PC-3 (cell line): Measurements from ENCODE around the gene SRRM5. TPM values are rescaled to one million over a fixed set of nuclear protein-coding genes. Genes with fewer than 3 reads are reported as not detected.

Experiments
- ATAC-seq: fragments of 200-7000 bp; cut with Tn5 transposase; 2 replicates; pipeline ENCODE4 v1.9.1; 2020; ENCODE audit warnings: mild to moderate bottlenecking, moderate library complexity
- BruUV-seq: library from RNA; stranded (reverse); fragments of 400-500 nt; replicated peaks from 2 replicates; lab custom pipeline; 2021; lab: Mats Ljungman, UMichigan
- CTCF ChIA-PET: fragments of 300-600 bp; sonication (Branson Sonifier 250); formaldehyde crosslinking; loops from one replicate; lab custom pipeline; 2022; ENCODE audit warnings: antibody characterized with exemption; lab: Charles Lee
- POLR2A ChIA-PET: fragments of 300-600 bp; sonication (Branson Sonifier 250); formaldehyde crosslinking; loops from one replicate; lab custom pipeline; 2022; ENCODE audit warnings: antibody characterized with exemption; ENCODE audit not compliant: unreplicated experiment; lab: Charles Lee
- DNase-seq: peaks from one replicate; pipeline ENCODE4 v3.0.0-alpha.2; 2015
- H2AFZ ChIP-seq: fragments of 300-600 bp; sonication (generic); 2 replicates; pipeline ENCODE4 v1.6.0; 2016; ENCODE audit warnings: antibody characterized with exemption, low read length
- H3F3A ChIP-seq: fragments of 300-600 bp; sonication (generic); one replicate; pipeline ENCODE4 v1.6.0; 2017; ENCODE audit warnings: antibody characterized with exemption, low read length, control low read depth, mild to moderate bottlenecking; ENCODE audit not compliant: unreplicated experiment
- H3K27ac ChIP-seq: fragments of 300-600 bp; sonication (generic); 2 replicates; pipeline ENCODE4 v1.5.1; 2016; ENCODE audit warnings: mild to moderate bottlenecking, low read length
- H3K27me3 ChIP-seq: fragments of 300-600 bp; sonication (generic); 2 replicates; pipeline ENCODE4 v1.6.1; 2016; ENCODE audit warnings: low read length, mixed read lengths
- H3K36me3 ChIP-seq: fragments of 300-600 bp; sonication (generic); 2 replicates; pipeline ENCODE4 v1.6.1; 2016; ENCODE audit warnings: low read depth, mixed run types, low read length, mixed read lengths
- H3K4me1 ChIP-seq: fragments of 300-600 bp; sonication (generic); 2 replicates; pipeline ENCODE4 v1.5.1; 2016; ENCODE audit warnings: low read length; ENCODE audit not compliant: insufficient read depth
- H3K4me2 ChIP-seq: fragments of 300-600 bp; sonication (generic); 2 replicates; pipeline ENCODE4 v1.6.0; 2016; ENCODE audit warnings: low read length
- H3K4me3 ChIP-seq: fragments of 300-600 bp; sonication (generic); 2 replicates; pipeline ENCODE4 v1.5.1; 2016; ENCODE audit warnings: mild to moderate bottlenecking, low read length, mixed read lengths
- H3K79me2 ChIP-seq: fragments of 300-600 bp; sonication (generic); 2 replicates; pipeline ENCODE4 v1.6.1; 2017; ENCODE audit warnings: low read length, mixed read lengths
- H3K9ac ChIP-seq: fragments of 300-600 bp; sonication (generic); 2 replicates; pipeline ENCODE4 v1.6.0; 2016; ENCODE audit warnings: mild to moderate bottlenecking, low read length
- H3K9me2 ChIP-seq: fragments of 300-600 bp; sonication (generic); replicated peaks from 2 replicates; pipeline ENCODE4 v1.6.1; 2016; ENCODE audit warnings: mixed run types, low read length, mixed read lengths
- H3K9me3 ChIP-seq: fragments of 300-600 bp; sonication (generic); 2 replicates; pipeline ENCODE4 v1.6.1; 2016; ENCODE audit warnings: low read length, mixed read lengths
- H4K20me1 ChIP-seq: fragments of 300-600 bp; sonication (generic); 2 replicates; pipeline ENCODE4 v1.6.1; 2016; ENCODE audit warnings: low read length, mixed read lengths
- CTCF ChIP-seq: fragments of 300-600 bp; sonication (generic); conservative IDR thresholded peaks from 2 replicates; pipeline ENCODE4 v1.5.1; 2017; ENCODE audit warnings: antibody characterized with exemption, low read depth, mild to moderate bottlenecking, low read length
- EZH2 ChIP-seq: fragments of 300-600 bp; sonication (generic); IDR thresholded peaks from one replicate; pipeline ENCODE4 v1.6.1; 2017; ENCODE audit warnings: antibody characterized with exemption, mild to moderate bottlenecking, low read length; ENCODE audit not compliant: unreplicated experiment
- EZH2phosphoT487 ChIP-seq: fragments of 300-600 bp; sonication (generic); IDR thresholded peaks from 2 replicates; pipeline ENCODE4 v1.6.1; 2018; ENCODE audit warnings: mild to moderate bottlenecking, antibody characterized with exemption, low read length, borderline replicate concordance
- intact Hi-C: fragments of 100-400 bp; cut with micrococcal nuclease; formaldehyde crosslinking; loops from 2 replicates; pipeline ENCODE4 v1.9.0; 2023
- total RNA-seq: library from RNA; depleted of rRNA; stranded (reverse); fragments of >200 nt; gene quantifications from 2 replicates; pipeline ENCODE4 v1.2.3, GENCODE V29; 2014

Gene SRRM5
- total RNA-seq, 1 experiment from 2014 or later, result 0.11 TPM

DNA sequence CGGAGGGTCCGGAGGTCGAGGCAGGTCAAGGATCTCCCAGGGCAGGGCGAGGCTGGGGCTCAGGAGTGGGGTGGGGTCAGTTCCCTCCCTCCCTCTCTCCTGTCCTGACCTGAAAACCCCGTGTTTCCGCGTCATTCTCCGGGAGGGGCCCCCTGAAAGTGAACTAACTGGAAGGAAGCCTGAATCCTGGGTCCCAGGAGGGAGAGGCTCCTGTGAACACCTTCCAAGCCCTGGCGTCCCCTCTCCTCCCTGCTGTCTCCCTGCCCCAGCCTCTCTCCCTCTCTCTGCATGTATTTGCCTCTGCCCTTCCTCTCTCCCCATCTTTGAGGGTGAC lies 28.5 kb downstream of the SRRM5 start:
- Histone ChIP-seq H3K9me2 (no peaks in the 10 kb centered on the region), H3K27ac (no peak overlapping the region), H3K4me3 (peak overlapping the region; percentile 58), H2AFZ (peak overlapping the region; percentile 82; the same call in 1 of the 2 replicates), H3K4me1 (no peaks in the 10 kb centered on the region; the same call in 1 of the 2 replicates), H3K36me3 (no peaks in the 10 kb centered on the region), H4K20me1 (no peaks in the 10 kb centered on the region), H3K27me3 (no peaks in the 10 kb centered on the region), H3K9me3 (no peaks in the 10 kb centered on the region), H3K4me2 (peak overlapping the region; percentile 84), H3F3A (no peaks in the 10 kb centered on the region), H3K79me2 (no peaks in the 10 kb centered on the region), H3K9ac (no peak overlapping the region)
- ChIA-PET CTCF (no interaction called here), POLR2A (no interaction called here)
- intact Hi-C loops, result no loop called here
- DNase-seq (no peak), ATAC-seq (no peak)
- no peak for TF ChIP-seq CTCF
- no peak for TF ChIP-seq EZH2
- TF ChIP-seq EZH2phosphoT487, result no peak
- BruUV-seq, result no TSS peak

- intact Hi-C loops, result no loop called here
- Histone ChIP-seq H3K27ac (no peak overlapping the region), H4K20me1 (no peaks in the 10 kb centered on the region), H3K4me3 (no peak overlapping the region), H3K4me1 (no peaks in the 10 kb centered on the region; the same call in 1 of the 2 replicates), H2AFZ (no peak overlapping the region), H3K36me3 (no peaks in the 10 kb centered on the region), H3K79me2 (no peaks in the 10 kb centered on the region), H3K9me3 (no peaks in the 10 kb centered on the region), H3K4me2 (no peak overlapping the region), H3F3A (no peaks in the 10 kb centered on the region), H3K9me2 (no peaks in the 10 kb centered on the region), H3K9ac (no peak overlapping the region), H3K27me3 (no peaks in the 10 kb centered on the region)
- TF ChIP-seq EZH2phosphoT487, result no peak
- no peak for TF ChIP-seq CTCF
- TF ChIP-seq EZH2, result no peak
- ChIA-PET POLR2A (no interaction called here), CTCF (interaction anchor here (0.6 kb wide), 1 partner anchor 27 kb away, joined by 3 read pairs; no protein-coding TSS in a partner anchor)
- BruUV-seq, result no TSS peak
- no peak for DNase-seq
- ATAC-seq, result no peak
Measured at GRCh38 chr19:43641333-43641732, 29.4 kb downstream of the SRRM5 start.

GRCh38 chr19:43642531-43642930 lies 30.6 kb downstream of the SRRM5 start:
- ATAC-seq (no peak), DNase-seq (no peak)
- Histone ChIP-seq H3K79me2 (no peaks in the 10 kb centered on the region), H2AFZ (no peak overlapping the region), H4K20me1 (no peaks in the 10 kb centered on the region), H3F3A (peaks cover 5% of the 10 kb centered on the region), H3K36me3 (no peaks in the 10 kb centered on the region), H3K4me2 (no peak overlapping the region), H3K27me3 (no peaks in the 10 kb centered on the region), H3K4me3 (no peak overlapping the region), H3K4me1 (no peaks in the 10 kb centered on the region; the same call in 1 of the 2 replicates), H3K27ac (no peak overlapping the region), H3K9me2 (no peaks in the 10 kb centered on the region), H3K9ac (no peak overlapping the region), H3K9me3 (no peaks in the 10 kb centered on the region)
- ChIA-PET CTCF (no interaction called here), POLR2A (no interaction called here)
- intact Hi-C loops, result no loop called here
- TF ChIP-seq EZH2, result no peak
- no peak for TF ChIP-seq EZH2phosphoT487
- no peak for TF ChIP-seq CTCF
- no TSS peak for BruUV-seq
